K562 (cell line): ENCODE data around the gene NUDT21. TPM values are rescaled to one million over a fixed set of nuclear protein-coding genes. Genes with fewer than 3 reads are reported as not detected.

Experiments used
- ATAC-seq: fragments of 200-7000 bp; cut with Tn5 transposase; 3 replicates; pipeline ENCODE4 v1.9.1; 2020; ENCODE audit warnings: moderate library complexity
- BruUV-seq: library from RNA; stranded (reverse); fragments of 400-500 nt; replicated peaks from 2 replicates; lab custom pipeline; 2021; lab: Mats Ljungman, UMichigan
- CTCF ChIA-PET: fragments of 300-600 bp; formaldehyde crosslinking; extraction: SDS; loops from one replicate; lab custom pipeline; 2021; ENCODE audit warnings: low intra/inter-chr PET ratio; lab: Yijun Ruan, JAX
- POLR2A ChIA-PET: fragments of 300-600, 350-650 bp; sonication (Branson Sonifier 250); formaldehyde crosslinking; extraction: SDS; loops from one replicate; lab custom pipeline; 2021; ENCODE audit warnings: antibody characterized with exemption, inconsistent platforms; lab: Yijun Ruan, JAX
- DNase-seq, 4 experiments: peaks; one replicate each; pipeline versions ENCODE4 v3.0.0 to v3.0.0-alpha.2; 2011 to 2018; ENCODE audit warnings: low spot score in 3 of 4, mixed read lengths in 3 of 4; ENCODE audit errors: extremely low read depth in 1 of 4
- FAIRE-seq: peaks from 2 replicates; lab custom pipeline; 2011; peaks lifted over from hg19 to GRCh38; lab: Jason Lieb, UNC
- H2AFZ ChIP-seq: 2 replicates; pipeline ENCODE4 v1.6.0; 2011; ENCODE audit warnings: low read depth, low read length, control low read depth, inconsistent platforms
- H3K27ac ChIP-seq: fragments of 200-600 bp; 3 replicates; pipeline ENCODE4 v1.8.0; 2011; ENCODE audit warnings: low read depth, mild to moderate bottlenecking, control low read depth, inconsistent platforms, low read length, moderate library complexity, mixed read lengths; ENCODE audit errors: extremely low read depth
- H3K27me3 ChIP-seq, 2 experiments: fragments of 300-600 bp in 1 of 2; 2 replicates in 1 of 2; 3 replicates in 1 of 2; pipeline versions ENCODE4 v1.6.0 to v1.8.0; 2011; ENCODE audit warnings: inconsistent platforms in 2 of 2, low read length in 2 of 2, mild to moderate bottlenecking in 1 of 2, mixed read lengths in 1 of 2, moderate library complexity in 1 of 2; ENCODE audit not compliant: control insufficient read depth in 2 of 2, insufficient read depth in 2 of 2
- H3K36me3 ChIP-seq: fragments of 300-600 bp; 3 replicates; pipeline ENCODE4 v1.8.0; 2011; ENCODE audit warnings: mild to moderate bottlenecking, low read length, inconsistent platforms; ENCODE audit not compliant: control insufficient read depth, insufficient read depth
- H3K4me1 ChIP-seq, 2 experiments: fragments of 200-600 bp in 1 of 2; replicated peaks in 1 of 2; 2 replicates in 1 of 2; 3 replicates in 1 of 2; pipeline versions ENCODE4 v1.5.1 to v1.8.0; 2011; ENCODE audit warnings: inconsistent platforms in 2 of 2, low read length in 2 of 2, mild to moderate bottlenecking in 1 of 2, mixed read lengths in 1 of 2, moderate library complexity in 1 of 2; ENCODE audit not compliant: control insufficient read depth in 2 of 2, insufficient read depth in 2 of 2
- H3K4me2 ChIP-seq: 2 replicates; pipeline ENCODE4 v1.6.1; 2011; ENCODE audit warnings: low read length, control low read depth, inconsistent platforms, mixed read lengths; ENCODE audit not compliant: insufficient read depth
- H3K4me3 ChIP-seq: fragments of 200-600 bp; sonication (generic), shearing (Covaris generic); 2 replicates; pipeline ENCODE4 v1.5.1; 2016; ENCODE audit warnings: control low read depth, inconsistent platforms
- H3K79me2 ChIP-seq: fragments of 200-600 bp; 3 replicates; pipeline ENCODE4 v1.8.0; 2011; ENCODE audit warnings: low read length, inconsistent platforms; ENCODE audit not compliant: control insufficient read depth, insufficient read depth
- H3K9ac ChIP-seq, 2 experiments: 2 replicates each; pipeline versions ENCODE4 v1.6.0 to v1.6.1; 2011; ENCODE audit warnings: low read depth in 2 of 2, low read length in 2 of 2, control low read depth in 1 of 2, inconsistent platforms in 1 of 2, mild to moderate bottlenecking in 1 of 2, mixed read lengths in 1 of 2; ENCODE audit not compliant: insufficient read depth in 1 of 2
- H3K9me1 ChIP-seq: one replicate; pipeline ENCODE4 v1.6.0; 2011; ENCODE audit warnings: inconsistent platforms, mild to moderate bottlenecking, low read length, moderate library complexity; ENCODE audit not compliant: control insufficient read depth, insufficient read depth
- H3K9me3 ChIP-seq: replicated peaks from 2 replicates; pipeline ENCODE4 v1.5.1; 2011; ENCODE audit warnings: low read depth, low read length, inconsistent platforms; ENCODE audit not compliant: control insufficient read depth, insufficient read depth
- H4K20me1 ChIP-seq: replicated peaks from 2 replicates; pipeline ENCODE4 v1.6.1; 2011; ENCODE audit warnings: low read length, inconsistent platforms, mixed read lengths; ENCODE audit not compliant: control insufficient read depth, insufficient read depth
- ARID4B ChIP-seq: sonication (generic); formaldehyde crosslinking; IDR thresholded peaks from 2 replicates; pipeline ENCODE4 v1.8.0; 2022; ENCODE audit warnings: mild to moderate bottlenecking, missing genetic modification reagents
- CGGBP1 ChIP-seq: fragments of 250-450 bp; sonication (Bioruptor Pico); IDR thresholded peaks from 2 replicates; pipeline ENCODE4 v1.9.0; 2021; ENCODE audit warnings: mild to moderate bottlenecking
- CREB5 ChIP-seq: fragments of 250-450 bp; sonication (Bioruptor Pico); IDR thresholded peaks from 2 replicates; pipeline ENCODE4 v1.5.0; 2020; ENCODE audit warnings: mild to moderate bottlenecking
- ETS1 ChIP-seq: conservative IDR thresholded peaks from 2 replicates; pipeline ENCODE4 v1.6.1; 2011; ENCODE audit warnings: low read depth, mild to moderate bottlenecking, low read length; ENCODE audit not compliant: control insufficient read depth
- GMEB1 ChIP-seq: fragments of 250-450 bp; sonication (Bioruptor Pico); IDR thresholded peaks from 2 replicates; pipeline ENCODE4 v1.4.0; 2020; ENCODE audit warnings: mild to moderate bottlenecking
- KAT8 ChIP-seq: fragments of 450-650 bp; IDR thresholded peaks from 2 replicates; pipeline ENCODE4 v1.6.1; 2016; ENCODE audit warnings: low read depth, mild to moderate bottlenecking
- L3MBTL2 ChIP-seq: fragments of 450-650 bp; IDR thresholded peaks from 2 replicates; pipeline ENCODE4 v1.6.1; 2016; ENCODE audit warnings: mild to moderate bottlenecking, moderate library complexity
- POLR2B ChIP-seq: fragments of 450-650 bp; IDR thresholded peaks from 2 replicates; pipeline ENCODE4 v1.6.1; 2018; ENCODE audit warnings: low read depth; ENCODE audit not compliant: partially characterized antibody
- TCF15 ChIP-seq: fragments of 250-450 bp; sonication (Bioruptor Pico); IDR thresholded peaks from 2 replicates; pipeline ENCODE4 v1.8.0; 2022; ENCODE audit warnings: moderate library complexity, mild to moderate bottlenecking, inconsistent platforms
- ZNF24 ChIP-seq: fragments of 450-650 bp; IDR thresholded peaks from 2 replicates; pipeline ENCODE4 v1.6.1; 2016
- ZNF589 ChIP-seq: fragments of 200-800 bp; sonication (Bioruptor generic); IDR thresholded peaks from 2 replicates; pipeline ENCODE4 v1.6.1; 2016; ENCODE audit warnings: low read depth, missing genetic modification characterization, missing compliant biosample characterization
- WGBS: fragments of 100-300 bp; shearing (Covaris generic); methylation state at CpG from one replicate; pipeline ENCODE4 v1.1.6; 2016; ENCODE audit warnings: low coverage, mixed read lengths; ENCODE audit not compliant: insufficient coverage; ENCODE audit errors: missing lambda C conversion rate; 5-methylcytosine and 5-hydroxymethylcytosine counted together
- in situ Hi-C: fragments of 300-500 bp; cut with MboI; formaldehyde crosslinking; loops from 4 replicates; pipeline ENCODE4 v1.15.0; 2018; ENCODE audit warnings: inconsistent platforms, mixed read lengths
- intact Hi-C: fragments of 100-400 bp; cut with micrococcal nuclease; formaldehyde crosslinking; loops from 2 replicates; pipeline ENCODE4 v1.14.2; 2022
- polyA plus RNA-seq, 8 experiments: library from polyadenylated mRNA; depleted of rRNA in 4 of 8; stranded (reverse) in 5 of 8; unstranded in 3 of 8; fragments of >200 nt; fragmentation: Nextera tagmentation in 2 of 8; fragmentation: Illumina TruSeq in 1 of 8; extraction: Ambion mirVana in 2 of 8; extraction: Trizol in 1 of 8; gene quantifications; 2 replicates each; pipeline versions ENCODE4 v1.2.1 to v1.2.3, GENCODE V29; 2011 to 2014; ENCODE audit warnings: inconsistent platforms in 1 of 8, missing spikeins in 1 of 8
- total RNA-seq, 7 experiments: library from RNA; depleted of rRNA in 6 of 7; stranded (reverse); fragments of >200 nt in 6 of 7; fragmentation: Illumina TruSeq in 2 of 7; extraction: Trizol in 2 of 7; gene quantifications; 2 replicates each; pipeline versions ENCODE4 v1.2.1 to v1.2.3, GENCODE V29; 2011 to 2021; ENCODE audit warnings: low replicate concordance in 1 of 7

NUDT21 gene
- total and polyA plus RNA-seq, 9 of the 15 experiments (the other 6 are each of a cell fraction or from before 2014, with no cell fraction given) = 62.4 to 218 (median 121) TPM

- BruUV-seq = no TSS peak
- no peaks in the 10 kb centered on the region for H3K9me1 ChIP-seq
- H3K36me3 ChIP-seq = peaks cover 84% of the 10 kb centered on the region
- 0% methylated on average over 3 of the region's 3 CpGs for WGBS
- ATAC-seq = peak; percentile 72
- peak; percentile 71 for FAIRE-seq
- ChIA-PET CTCF (no interaction called here), POLR2A (interaction anchor here (0.7 to 2.8 kb wide), 3 partner anchors 8 to 11 kb away, joined by 3 to 17 read pairs (median 4); partner anchors contain the start of genes NUDT21 and OGFOD1)
- intact Hi-C loops = no loop called here
- H3K4me1 ChIP-seq = peaks cover 4 to 22% of the 10 kb centered on the region in 2 experiments; a peak in 4 of 5 replicates
- 0 out of 4 replicates have a peak overlapping the region, but pooled peaks of 1 of the 2 experiments have one; percentile 22 for H3K9ac ChIP-seq
- peak overlapping the region; percentile 72 for H3K27ac ChIP-seq
- in situ Hi-C loops = no loop called here
- 0 out of 3 replicates have a peak, but pooled peaks cover 13% of the 10 kb centered on the region for H3K79me2 ChIP-seq
- no peaks in the 10 kb centered on the region for H3K27me3 ChIP-seq
- H3K9me3 ChIP-seq = no peaks in the 10 kb centered on the region
- H3K4me2 ChIP-seq = no peak overlapping the region; the same call in 1 of the 2 replicates
- no peak overlapping the region for H3K4me3 ChIP-seq
- no peaks in the 10 kb centered on the region for H4K20me1 ChIP-seq
- H2AFZ ChIP-seq = no peak overlapping the region; the same call in 1 of the 2 replicates
- peak; percentile 27 to 62 (median 40) for DNase-seq
- TF ChIP-seq L3MBTL2 = no peak
- no peak for TF ChIP-seq ZNF24
- TF ChIP-seq ARID4B (CRISPR knock-in tag) = no peak
- TF ChIP-seq CGGBP1 (CRISPR knock-in tag) = no peak
- no peak; the same call in 1 of the 2 replicates for TF ChIP-seq ZNF589 (CRISPR knock-in tag)
- no peak for TF ChIP-seq POLR2B
- TF ChIP-seq GMEB1 (CRISPR knock-in tag) = no peak
- no peak for TF ChIP-seq KAT8
- TF ChIP-seq CREB5 = no peak
- no peak for TF ChIP-seq ETS1
- TF ChIP-seq TCF15 (CRISPR knock-in tag) = no peak
These were observed 11.1 kb upstream of the NUDT21 start for GRCh38 chr16:56462064-56462796.
